ENCODE measurements around the gene EHMT1. TPM values are rescaled to one million over a fixed set of nuclear protein-coding genes. Genes with fewer than 3 reads are reported as not detected.

EHMT1 gene
- polyA plus RNA-seq, 2 of the 4 experiments (the other 2 are of a cell fraction), result 41.3 to 48.0 TPM

DNA sequence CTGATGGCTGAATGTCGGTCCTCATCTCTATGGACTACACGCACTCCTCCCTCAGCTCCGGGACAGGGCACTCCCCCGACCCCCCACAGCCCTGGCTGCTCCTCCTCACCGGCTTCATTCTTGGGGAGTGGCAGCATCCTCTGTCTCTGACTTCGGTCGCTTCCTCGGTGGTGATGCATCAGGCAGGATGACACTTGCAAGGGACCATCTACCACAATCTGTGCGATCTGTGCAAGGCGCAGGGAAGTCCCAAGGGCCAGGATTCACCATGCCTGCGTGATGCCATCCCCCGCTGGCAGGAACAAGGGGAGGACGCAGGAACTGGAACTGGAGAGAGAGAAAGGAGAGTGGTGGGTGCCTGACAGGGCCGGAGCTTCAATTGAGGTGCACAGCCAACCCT is 256.5 kb downstream of the EHMT1 start (continued):
- TF ChIP-seq ZNF302 (CRISPR knock-in tag; IDR thresholded peaks at IDR 0.05) (no peak), CBX8 (IDR thresholded peaks at IDR 0.05) (no peak), NFE2L2 (conservative IDR thresholded peaks at IDR 0.05; ENCODE audit: low read length) (no peak), EHMT2 (IDR thresholded peaks at IDR 0.05; ENCODE audit: low read depth) (no peak), FOSB (CRISPR knock-in tag; IDR thresholded peaks at IDR 0.05) (no peak)

DNA sequence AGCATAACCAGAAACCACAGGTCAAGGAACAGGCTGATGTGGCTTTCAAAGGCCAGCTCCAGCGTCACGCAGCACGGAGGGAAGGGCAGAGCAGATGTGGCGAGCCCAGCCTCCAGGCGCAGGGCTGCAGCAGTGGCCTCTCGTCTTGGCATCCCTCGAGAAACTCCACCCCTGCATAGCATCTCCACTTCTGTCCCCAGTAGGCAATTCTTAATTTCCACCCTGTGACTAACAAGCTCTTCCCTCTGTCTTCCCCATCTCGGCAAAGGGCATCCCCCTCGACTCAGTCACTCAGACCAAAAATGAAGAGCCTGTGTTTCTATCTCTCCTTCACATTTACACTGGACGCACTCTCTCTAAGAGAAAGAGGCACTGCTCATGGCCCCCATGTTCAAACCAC is 257.0 kb downstream of the EHMT1 start:
- no peaks in the 10 kb centered on the region for H3K4me1 ChIP-seq
- ChIA-PET CTCF (interaction anchor here (1.1 kb wide), 1 partner anchor 8 kb away, joined by 3 read pairs; no protein-coding TSS in a partner anchor), POLR2A (no interaction called here)
- ATAC-seq (no peak), DNase-seq (ENCODE audit: low read depth in 1 of 2, low spot score in 1 of 2) (no peak), FAIRE-seq (no peak)
- H3K27ac ChIP-seq, result no peak overlapping the region
- TF ChIP-seq RFX5 (IDR thresholded peaks at IDR 0.05) (no peak), BCL3 (IDR thresholded peaks at IDR 0.05) (no peak), ZC3H11A (IDR thresholded peaks at IDR 0.05) (no peak), KDM5A (IDR thresholded peaks at IDR 0.05) (no peak), CBX8 (IDR thresholded peaks at IDR 0.05) (no peak), NR3C1 (IDR thresholded peaks at IDR 0.05) (no peak), ZSCAN20 (CRISPR knock-in tag; IDR thresholded peaks at IDR 0.05) (no peak), NPAS2 (CRISPR knock-in tag; IDR thresholded peaks at IDR 0.05; ENCODE audit: borderline replicate concordance) (no peak), E2F6 (IDR thresholded peaks at IDR 0.05; ENCODE audit: borderline replicate concordance, low read depth) (no peak), EHMT2 (IDR thresholded peaks at IDR 0.05; ENCODE audit: low read depth) (no peak), JUN (IDR thresholded peaks at IDR 0.05) (no peak), SREBF2 (IDR thresholded peaks at IDR 0.05) (no peak), EP300 (IDR thresholded peaks at IDR 0.05) (no peak), BHLHE40 (IDR thresholded peaks at IDR 0.05; ENCODE audit: low read depth, low read length) (no peak)
- TF ChIP-seq, protein P1, sequence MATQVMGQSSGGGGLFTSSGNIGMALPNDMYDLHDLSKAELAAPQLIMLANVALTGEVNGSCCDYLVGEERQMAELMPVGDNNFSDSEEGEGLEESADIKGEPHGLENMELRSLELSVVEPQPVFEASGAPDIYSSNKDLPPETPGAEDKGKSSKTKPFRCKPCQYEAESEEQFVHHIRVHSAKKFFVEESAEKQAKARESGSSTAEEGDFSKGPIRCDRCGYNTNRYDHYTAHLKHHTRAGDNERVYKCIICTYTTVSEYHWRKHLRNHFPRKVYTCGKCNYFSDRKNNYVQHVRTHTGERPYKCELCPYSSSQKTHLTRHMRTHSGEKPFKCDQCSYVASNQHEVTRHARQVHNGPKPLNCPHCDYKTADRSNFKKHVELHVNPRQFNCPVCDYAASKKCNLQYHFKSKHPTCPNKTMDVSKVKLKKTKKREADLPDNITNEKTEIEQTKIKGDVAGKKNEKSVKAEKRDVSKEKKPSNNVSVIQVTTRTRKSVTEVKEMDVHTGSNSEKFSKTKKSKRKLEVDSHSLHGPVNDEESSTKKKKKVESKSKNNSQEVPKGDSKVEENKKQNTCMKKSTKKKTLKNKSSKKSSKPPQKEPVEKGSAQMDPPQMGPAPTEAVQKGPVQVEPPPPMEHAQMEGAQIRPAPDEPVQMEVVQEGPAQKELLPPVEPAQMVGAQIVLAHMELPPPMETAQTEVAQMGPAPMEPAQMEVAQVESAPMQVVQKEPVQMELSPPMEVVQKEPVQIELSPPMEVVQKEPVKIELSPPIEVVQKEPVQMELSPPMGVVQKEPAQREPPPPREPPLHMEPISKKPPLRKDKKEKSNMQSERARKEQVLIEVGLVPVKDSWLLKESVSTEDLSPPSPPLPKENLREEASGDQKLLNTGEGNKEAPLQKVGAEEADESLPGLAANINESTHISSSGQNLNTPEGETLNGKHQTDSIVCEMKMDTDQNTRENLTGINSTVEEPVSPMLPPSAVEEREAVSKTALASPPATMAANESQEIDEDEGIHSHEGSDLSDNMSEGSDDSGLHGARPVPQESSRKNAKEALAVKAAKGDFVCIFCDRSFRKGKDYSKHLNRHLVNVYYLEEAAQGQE (IDR thresholded peaks at IDR 0.05), result no peak
- TF ChIP-seq, protein P2, sequence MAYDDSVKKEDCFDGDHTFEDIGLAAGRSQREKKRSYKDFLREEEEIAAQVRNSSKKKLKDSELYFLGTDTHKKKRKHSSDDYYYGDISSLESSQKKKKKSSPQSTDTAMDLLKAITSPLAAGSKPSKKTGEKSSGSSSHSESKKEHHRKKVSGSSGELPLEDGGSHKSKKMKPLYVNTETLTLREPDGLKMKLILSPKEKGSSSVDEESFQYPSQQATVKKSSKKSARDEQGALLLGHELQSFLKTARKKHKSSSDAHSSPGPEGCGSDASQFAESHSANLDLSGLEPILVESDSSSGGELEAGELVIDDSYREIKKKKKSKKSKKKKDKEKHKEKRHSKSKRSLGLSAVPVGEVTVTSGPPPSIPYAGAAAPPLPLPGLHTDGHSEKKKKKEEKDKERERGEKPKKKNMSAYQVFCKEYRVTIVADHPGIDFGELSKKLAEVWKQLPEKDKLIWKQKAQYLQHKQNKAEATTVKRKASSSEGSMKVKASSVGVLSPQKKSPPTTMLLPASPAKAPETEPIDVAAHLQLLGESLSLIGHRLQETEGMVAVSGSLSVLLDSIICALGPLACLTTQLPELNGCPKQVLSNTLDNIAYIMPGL (CRISPR knock-in tag; IDR thresholded peaks at IDR 0.05; ENCODE audit: borderline replicate concordance), result no peak
- TF ChIP-seq, protein P3, sequence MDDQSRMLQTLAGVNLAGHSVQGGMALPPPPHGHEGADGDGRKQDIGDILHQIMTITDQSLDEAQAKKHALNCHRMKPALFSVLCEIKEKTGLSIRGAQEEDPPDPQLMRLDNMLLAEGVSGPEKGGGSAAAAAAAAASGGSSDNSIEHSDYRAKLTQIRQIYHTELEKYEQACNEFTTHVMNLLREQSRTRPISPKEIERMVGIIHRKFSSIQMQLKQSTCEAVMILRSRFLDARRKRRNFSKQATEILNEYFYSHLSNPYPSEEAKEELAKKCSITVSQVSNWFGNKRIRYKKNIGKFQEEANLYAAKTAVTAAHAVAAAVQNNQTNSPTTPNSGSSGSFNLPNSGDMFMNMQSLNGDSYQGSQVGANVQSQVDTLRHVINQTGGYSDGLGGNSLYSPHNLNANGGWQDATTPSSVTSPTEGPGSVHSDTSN (IDR thresholded peaks at IDR 0.05), result no peak
- no peak overlapping the region for H3K4me3 ChIP-seq
- 47% methylated on average over 10 of the region's 10 CpGs for WGBS (ENCODE audit: missing lambda C conversion rate)
- no peaks in the 10 kb centered on the region for H3K9me3 ChIP-seq
- H3K4me2 ChIP-seq, result no peak overlapping the region

Measured in A549 (cell line).